DND-41 (cell line): ENCODE measurements around the gene IL21R.

ENCODE experiments used
- EZH2 ChIP-seq: IDR thresholded peaks from 3 replicates; pipeline ENCODE4 v1.6.1; 2012; ENCODE audit warnings: borderline replicate concordance, low read depth, mild to moderate bottlenecking, moderate library complexity, low read length, inconsistent platforms; ENCODE audit not compliant: severe bottlenecking
- TF ChIP-seq, protein P1 (sequence below): IDR thresholded peaks from 2 replicates; pipeline ENCODE4 v1.5.1; 2012; ENCODE audit warnings: borderline replicate concordance, low read length, moderate library complexity, mild to moderate bottlenecking; ENCODE audit not compliant: poor library complexity, severe bottlenecking; ENCODE audit errors: extremely low read depth

DNA sequence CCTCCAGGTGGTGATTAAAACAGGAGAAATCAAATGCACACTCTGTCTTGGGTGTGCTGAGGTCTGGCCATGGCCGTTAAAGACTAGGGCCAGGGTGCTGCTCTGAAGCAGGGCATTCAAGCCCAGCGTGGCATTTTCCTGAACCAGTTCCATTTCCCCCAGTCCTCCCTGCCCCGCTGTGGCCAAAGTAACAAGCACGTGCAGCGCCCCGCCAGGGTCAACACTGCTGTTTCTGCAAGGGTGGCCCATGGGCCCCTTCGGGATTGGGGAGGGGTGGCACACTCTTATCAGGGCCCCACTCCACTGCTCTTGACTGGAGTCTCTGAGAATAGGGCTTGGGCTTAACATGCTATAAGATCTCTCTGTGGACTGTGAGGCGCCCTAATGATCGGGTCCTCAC, 72.9 kb downstream of the IL21R start:
- TF ChIP-seq, protein P1, sequence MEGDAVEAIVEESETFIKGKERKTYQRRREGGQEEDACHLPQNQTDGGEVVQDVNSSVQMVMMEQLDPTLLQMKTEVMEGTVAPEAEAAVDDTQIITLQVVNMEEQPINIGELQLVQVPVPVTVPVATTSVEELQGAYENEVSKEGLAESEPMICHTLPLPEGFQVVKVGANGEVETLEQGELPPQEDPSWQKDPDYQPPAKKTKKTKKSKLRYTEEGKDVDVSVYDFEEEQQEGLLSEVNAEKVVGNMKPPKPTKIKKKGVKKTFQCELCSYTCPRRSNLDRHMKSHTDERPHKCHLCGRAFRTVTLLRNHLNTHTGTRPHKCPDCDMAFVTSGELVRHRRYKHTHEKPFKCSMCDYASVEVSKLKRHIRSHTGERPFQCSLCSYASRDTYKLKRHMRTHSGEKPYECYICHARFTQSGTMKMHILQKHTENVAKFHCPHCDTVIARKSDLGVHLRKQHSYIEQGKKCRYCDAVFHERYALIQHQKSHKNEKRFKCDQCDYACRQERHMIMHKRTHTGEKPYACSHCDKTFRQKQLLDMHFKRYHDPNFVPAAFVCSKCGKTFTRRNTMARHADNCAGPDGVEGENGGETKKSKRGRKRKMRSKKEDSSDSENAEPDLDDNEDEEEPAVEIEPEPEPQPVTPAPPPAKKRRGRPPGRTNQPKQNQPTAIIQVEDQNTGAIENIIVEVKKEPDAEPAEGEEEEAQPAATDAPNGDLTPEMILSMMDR = no peak
- no peak for TF ChIP-seq EZH2
